Skeletal muscle satellite cell (primary cell): ENCODE data around the gene ZNF580.

Source experiments
- H3K27me3 ChIP-seq: 2 replicates; pipeline ENCODE4 v1.7.0; 2013; ENCODE audit warnings: low read length; ENCODE audit not compliant: control insufficient read depth, insufficient read depth
- H3K36me3 ChIP-seq: 2 replicates; pipeline ENCODE4 v1.7.0; 2013; ENCODE audit warnings: mild to moderate bottlenecking, control low read depth, low read length; ENCODE audit not compliant: insufficient read depth
- H3K4me1 ChIP-seq: 2 replicates; pipeline ENCODE4 v1.7.0; 2013; ENCODE audit warnings: low read length; ENCODE audit not compliant: control insufficient read depth, insufficient read depth
- H3K4me2 ChIP-seq: 2 replicates; pipeline ENCODE4 v1.7.0; 2013; ENCODE audit warnings: mild to moderate bottlenecking, low read length
- H3K4me3 ChIP-seq: 2 replicates; pipeline ENCODE4 v1.7.0; 2013; ENCODE audit warnings: low read length
- H3K9ac ChIP-seq: 2 replicates; pipeline ENCODE4 v1.7.0; 2013; ENCODE audit warnings: mild to moderate bottlenecking, low read depth, low read length, moderate library complexity
- H3K9me3 ChIP-seq: replicated peaks from 2 replicates; pipeline ENCODE4 v1.7.0; 2013; ENCODE audit warnings: mild to moderate bottlenecking, control low read depth, low read length

Gene ZNF580

GRCh38 chr19:55650602-55651230, 9.9 kb downstream of the ZNF580 start:
- Histone ChIP-seq H3K9ac (no peak overlapping the region), H3K27me3 (no peaks in the 10 kb centered on the region), H3K4me3 (no peak overlapping the region), H3K9me3 (no peaks in the 10 kb centered on the region), H3K36me3 (peaks cover 9% of the 10 kb centered on the region), H3K4me1 (peaks cover 18% of the 10 kb centered on the region), H3K4me2 (no peak overlapping the region)

- Histone ChIP-seq H3K9me3 (no peaks in the 10 kb centered on the region), H3K27me3 (no peaks in the 10 kb centered on the region), H3K9ac (no peak overlapping the region), H3K4me2 (no peak overlapping the region), H3K4me1 (peaks cover 20% of the 10 kb centered on the region), H3K4me3 (no peak overlapping the region), H3K36me3 (peaks cover 9% of the 10 kb centered on the region)
Measured at GRCh38 chr19:55651236-55651635, 10.4 kb downstream of the ZNF580 start.

- peaks cover 9% of the 10 kb centered on the region for H3K36me3 ChIP-seq
- H3K9me3 ChIP-seq = no peaks in the 10 kb centered on the region
- H3K27me3 ChIP-seq = no peaks in the 10 kb centered on the region
- H3K4me3 ChIP-seq = no peak overlapping the region
- no peak overlapping the region for H3K9ac ChIP-seq
- no peak overlapping the region for H3K4me2 ChIP-seq
- H3K4me1 ChIP-seq = peaks cover 26% of the 10 kb centered on the region
Measured at GRCh38 chr19:55652311-55653128, 11.7 kb downstream of the ZNF580 start.

- Histone ChIP-seq H3K9me3 (no peaks in the 10 kb centered on the region), H3K4me1 (peaks cover 32% of the 10 kb centered on the region), H3K9ac (peak overlapping the region; percentile 99), H3K27me3 (no peaks in the 10 kb centered on the region), H3K36me3 (peaks cover 12% of the 10 kb centered on the region), H3K4me2 (peak overlapping the region; percentile 98), H3K4me3 (peak overlapping the region; percentile 93)
Measured at GRCh38 chr19:55653651-55654322, 13.0 kb downstream of the ZNF580 start.

DNA sequence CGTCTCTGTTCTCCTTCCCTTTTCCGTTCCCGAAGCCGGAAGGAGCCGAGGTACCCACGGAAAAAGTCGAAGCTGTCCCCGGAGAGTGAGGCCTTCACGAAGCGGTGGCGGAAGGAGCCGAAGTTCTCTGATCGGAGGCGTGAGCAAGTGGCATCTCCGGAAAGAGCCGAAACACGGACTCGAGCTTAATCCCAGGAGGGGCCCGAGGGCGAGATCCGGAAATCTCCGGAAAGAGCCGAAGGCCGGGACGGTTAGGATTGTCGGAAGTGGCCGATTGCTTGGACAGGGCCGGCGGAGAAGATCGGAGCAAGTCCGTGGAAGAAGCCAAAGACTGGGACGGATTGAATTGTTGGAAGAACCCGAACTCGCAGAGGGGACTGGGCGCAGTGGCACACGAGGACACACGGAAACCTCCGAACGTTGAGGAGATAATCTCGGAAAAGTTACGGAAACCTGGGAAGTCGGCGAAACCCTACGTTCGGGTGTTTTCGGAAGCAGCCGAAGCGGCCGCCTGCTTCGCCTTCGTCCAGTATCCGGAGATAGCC, 13.6 kb downstream of the ZNF580 start:
- H3K4me1 ChIP-seq = peaks cover 29% of the 10 kb centered on the region

GRCh38 chr19:55654868-55655647, 14.3 kb downstream of the ZNF580 start, which contains the start of gene U2AF2:
TSS of gene U2AF2 (plus strand) at chr19:55655035. CDS start at chr19:55655105, 70 bp downstream.
- H3K9ac ChIP-seq = peak within 1 kb of the TSS; percentile 99
- peak within 1 kb of the TSS; percentile 98 for H3K4me2 ChIP-seq
- peak within 1 kb of the TSS; percentile 93 for H3K4me3 ChIP-seq
- no peaks in the 10 kb centered on the region for H3K27me3 ChIP-seq
- no peaks in the 10 kb centered on the region for H3K9me3 ChIP-seq
- H3K4me1 ChIP-seq = peaks cover 28% of the 10 kb centered on the region
- peaks cover 20% of the 10 kb centered on the region for H3K36me3 ChIP-seq

More for the DNA sequence above, 13.6 kb downstream of the ZNF580 start:
- Histone ChIP-seq H3K4me3 (peak overlapping the region; percentile 93), H3K4me2 (peak overlapping the region; percentile 98), H3K9me3 (no peaks in the 10 kb centered on the region), H3K36me3 (peaks cover 16% of the 10 kb centered on the region), H3K27me3 (no peaks in the 10 kb centered on the region), H3K9ac (peak overlapping the region; percentile 99)

GRCh38 chr19:55655648-55656040, 14.8 kb downstream of the ZNF580 start:
- H3K4me3 ChIP-seq = peak overlapping the region; percentile 93
- no peaks in the 10 kb centered on the region for H3K9me3 ChIP-seq
- H3K36me3 ChIP-seq = peaks cover 24% of the 10 kb centered on the region
- peaks cover 28% of the 10 kb centered on the region for H3K4me1 ChIP-seq
- no peaks in the 10 kb centered on the region for H3K27me3 ChIP-seq
- H3K9ac ChIP-seq = peak overlapping the region; percentile 99
- peak overlapping the region; percentile 90 for H3K4me2 ChIP-seq

DNA sequence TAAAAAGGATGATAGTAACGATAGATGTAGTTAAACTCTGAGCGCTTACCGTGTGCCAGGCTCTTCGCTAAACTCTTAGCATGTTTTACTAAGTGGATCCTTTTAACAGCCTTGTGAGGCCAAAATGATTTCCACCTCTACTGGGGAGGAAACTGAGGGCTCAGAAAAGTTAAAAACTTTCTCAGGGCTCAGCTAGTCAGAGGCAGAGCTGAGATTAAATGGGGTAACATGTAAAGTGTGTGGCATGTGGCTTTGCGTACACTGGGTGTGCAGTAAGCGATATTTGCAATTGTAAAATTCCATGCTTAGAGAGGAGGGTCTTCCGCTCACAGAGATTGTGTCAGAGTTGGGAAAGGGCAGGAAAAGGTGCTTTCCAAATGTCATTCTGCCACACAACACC, 15.8 kb downstream of the ZNF580 start:
- Histone ChIP-seq H3K4me2 (peak overlapping the region; percentile 90), H3K9me3 (no peaks in the 10 kb centered on the region), H3K36me3 (peaks cover 26% of the 10 kb centered on the region), H3K4me3 (peak overlapping the region; percentile 93), H3K4me1 (peaks cover 28% of the 10 kb centered on the region), H3K27me3 (no peaks in the 10 kb centered on the region), H3K9ac (peak overlapping the region; percentile 99)

DNA sequence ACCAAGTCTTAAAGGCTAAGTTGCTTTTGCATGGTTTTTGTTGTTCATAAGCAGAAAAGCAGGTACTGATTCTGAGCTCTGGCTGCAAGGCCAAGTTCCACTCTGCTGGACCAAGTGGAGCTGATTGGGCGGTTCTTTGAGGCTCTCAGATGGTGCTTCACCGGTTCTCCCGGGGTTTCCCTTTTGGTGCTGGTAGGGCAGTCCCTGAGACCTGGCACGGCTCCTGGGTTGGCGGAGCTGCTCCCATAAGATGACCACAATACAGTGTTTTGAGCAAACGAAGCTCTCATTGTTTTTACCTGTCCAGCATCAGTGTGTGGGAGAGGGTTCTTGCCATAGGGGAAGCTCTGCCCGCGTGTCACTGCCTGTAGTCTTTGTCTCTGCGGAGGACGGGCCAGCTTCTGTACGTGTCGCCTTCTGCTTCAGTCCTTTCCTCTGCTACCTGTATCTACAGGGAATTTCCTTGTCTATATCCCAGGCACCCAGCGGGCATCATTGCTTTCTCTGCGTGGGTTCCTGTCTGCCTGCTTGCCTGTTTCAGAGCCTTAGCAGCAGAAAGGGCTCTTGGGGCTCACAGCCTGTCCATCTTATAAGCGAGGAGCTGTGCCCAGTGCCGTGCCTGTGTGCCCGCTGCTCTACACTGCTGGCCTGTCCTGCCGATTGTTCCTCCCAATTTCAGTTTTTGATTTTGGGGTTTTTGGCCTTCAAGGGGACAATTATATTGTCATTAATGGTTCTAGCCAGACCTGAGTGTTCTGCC, 16.4 kb downstream of the ZNF580 start:
- Histone ChIP-seq H3K4me1 (peaks cover 28% of the 10 kb centered on the region), H3K9me3 (no peaks in the 10 kb centered on the region), H3K36me3 (peaks cover 31% of the 10 kb centered on the region), H3K4me2 (peak overlapping the region; percentile 90), H3K9ac (peak overlapping the region; percentile 99), H3K27me3 (no peaks in the 10 kb centered on the region), H3K4me3 (peak overlapping the region; percentile 93)

GRCh38 chr19:55658846-55659459, 18.2 kb downstream of the ZNF580 start:
- Histone ChIP-seq H3K9me3 (no peaks in the 10 kb centered on the region), H3K36me3 (peaks cover 44% of the 10 kb centered on the region), H3K9ac (no peak overlapping the region), H3K4me1 (peaks cover 28% of the 10 kb centered on the region), H3K4me3 (no peak overlapping the region), H3K27me3 (no peaks in the 10 kb centered on the region), H3K4me2 (peak overlapping the region; percentile 90)
